ENCODE results near the gene RAPGEF6.
"Not testable (repeated sequence)": the region's sequence is repeated elsewhere in the genome, so short reads cannot be mapped to it uniquely, and the experiment has no call there.

GRCh38 chr5:131380238-131380637 lies 254.8 kb downstream of the RAPGEF6 start:
- not testable (repeated sequence) for TF ChIP-seq POLR2A, CTCF (IDR thresholded peaks at IDR 0.05)

Data from heart left ventricle (tissue), 13 donors.